HG02970 (cell line): ENCODE data around the gene ADARB2.
"Not testable (repeated sequence)": the region's sequence is repeated elsewhere in the genome, so short reads cannot be mapped to it uniquely, and the experiment has no call there.

Experiments used
- ATAC-seq: cut with Tn5 transposase; IDR thresholded peaks from one replicate; pipeline ENCODE4 v1.9.1; 2021; ENCODE audit warnings: mild to moderate bottlenecking, moderate library complexity, moderate number of reproducible peaks; ENCODE audit not compliant: unreplicated experiment, low FRiP score

Gene ADARB2

GRCh38 chr10:1553951-1554350 lies 183.4 kb downstream of the ADARB2 start:
- ATAC-seq: no peak

GRCh38 chr10:1552881-1553670 lies 184.2 kb downstream of the ADARB2 start:
- ATAC-seq: no peak

GRCh38 chr10:1552406-1552805 lies 184.9 kb downstream of the ADARB2 start:
- no peak for ATAC-seq

GRCh38 chr10:1551636-1552338 lies 185.5 kb downstream of the ADARB2 start:
- no peak for ATAC-seq

- ATAC-seq: no peak
Measured at GRCh38 chr10:1550616-1551015, 186.7 kb downstream of the ADARB2 start.

GRCh38 chr10:1550291-1550595 lies 187.1 kb downstream of the ADARB2 start:
- no peak for ATAC-seq

GRCh38 chr10:1549591-1550290 lies 187.6 kb downstream of the ADARB2 start:
- no peak for ATAC-seq

- ATAC-seq: no peak
Measured at GRCh38 chr10:1548596-1548995, 188.7 kb downstream of the ADARB2 start.

- ATAC-seq: no peak
Measured at GRCh38 chr10:1548146-1548545, 189.2 kb downstream of the ADARB2 start.

GRCh38 chr10:1546431-1547110 lies 190.8 kb downstream of the ADARB2 start:
- ATAC-seq: no peak

- ATAC-seq: no peak
Measured at GRCh38 chr10:1545524-1545923, 191.8 kb downstream of the ADARB2 start.

GRCh38 chr10:1544929-1545328 lies 192.4 kb downstream of the ADARB2 start:
- ATAC-seq: no peak

- no peak for ATAC-seq
Measured at GRCh38 chr10:1544209-1544673, 193.1 kb downstream of the ADARB2 start.

- ATAC-seq: no peak
Measured at GRCh38 chr10:1543596-1543995, 193.7 kb downstream of the ADARB2 start.

GRCh38 chr10:1542941-1543340 lies 194.4 kb downstream of the ADARB2 start:
- ATAC-seq: no peak

- ATAC-seq: no peak
Measured at GRCh38 chr10:1540144-1540543, 197.2 kb downstream of the ADARB2 start.

- ATAC-seq: no peak
Measured at GRCh38 chr10:1539216-1539615, 198.1 kb downstream of the ADARB2 start.

- no peak for ATAC-seq
Measured at GRCh38 chr10:1538531-1539061, 198.7 kb downstream of the ADARB2 start.

- no peak for ATAC-seq
Measured at GRCh38 chr10:1538121-1538520, 199.2 kb downstream of the ADARB2 start.

- ATAC-seq: not testable (repeated sequence)
Measured at GRCh38 chr10:1537449-1537848, 199.9 kb downstream of the ADARB2 start.

- no peak for ATAC-seq
Measured at GRCh38 chr10:1536341-1536740, 201.0 kb downstream of the ADARB2 start.
